HepG2 (cell line): Measurements from ENCODE around the gene CCDC117. TPM values are rescaled to one million over a fixed set of nuclear protein-coding genes. Genes with fewer than 3 reads are reported as not detected.

ENCODE experiments used
- AGO1 ChIP-seq: fragments of 200-400 bp; formaldehyde crosslinking; IDR thresholded peaks from 2 replicates; pipeline ENCODE4 v1.6.1; 2017; ENCODE audit warnings: mild to moderate bottlenecking, low read depth, low read length, moderate library complexity; ENCODE audit not compliant: poor library complexity, severe bottlenecking
- DNMT1 ChIP-seq: sonication (generic); formaldehyde crosslinking; IDR thresholded peaks from 2 replicates; pipeline ENCODE4 v1.5.1; 2020; ENCODE audit warnings: mild to moderate bottlenecking, missing genetic modification reagents
- FOXK2 ChIP-seq: fragments of 450-650 bp; IDR thresholded peaks from 2 replicates; pipeline ENCODE4 v1.6.1; 2016
- GTF2F1 ChIP-seq: fragments of 150-350 bp; IDR thresholded peaks from 2 replicates; pipeline ENCODE4 v1.6.1; 2014; ENCODE audit warnings: low read length
- HOXA3 ChIP-seq: sonication (generic); formaldehyde crosslinking; IDR thresholded peaks from 2 replicates; pipeline ENCODE4 v1.5.0; 2020; ENCODE audit warnings: missing genetic modification reagents
- MAFG ChIP-seq: sonication (generic); formaldehyde crosslinking; IDR thresholded peaks from 2 replicates; pipeline ENCODE4 v1.5.1; 2020; ENCODE audit warnings: mild to moderate bottlenecking, missing genetic modification reagents
- PRDM15 ChIP-seq: sonication (generic); formaldehyde crosslinking; IDR thresholded peaks from 2 replicates; pipeline ENCODE4 v1.4.0; 2020; ENCODE audit warnings: missing genetic modification reagents
- RFX5 ChIP-seq: IDR thresholded peaks from 2 replicates; pipeline ENCODE4 v1.6.1; 2011; ENCODE audit warnings: low read depth, low read length, improper control_type of control experiment
- SATB2 ChIP-seq: sonication (generic); formaldehyde crosslinking; IDR thresholded peaks from 2 replicates; pipeline ENCODE4 v1.5.0; 2020; ENCODE audit warnings: missing genetic modification reagents
- TFDP1 ChIP-seq: IDR thresholded peaks from 2 replicates; pipeline ENCODE4 v1.6.1; 2016; ENCODE audit warnings: missing compliant biosample characterization, missing genetic modification reagents, borderline replicate concordance
- ZBTB44 ChIP-seq: sonication (generic); formaldehyde crosslinking; IDR thresholded peaks from 2 replicates; pipeline ENCODE4 v1.4.0; 2020; ENCODE audit warnings: missing genetic modification reagents
- ZBTB7A ChIP-seq: sonication (generic); formaldehyde crosslinking; IDR thresholded peaks from 2 replicates; pipeline ENCODE4 v1.8.0; 2022; ENCODE audit warnings: mild to moderate bottlenecking, missing genetic modification reagents
- ZHX2 ChIP-seq, 2 experiments: sonication (generic) in 1 of 2; formaldehyde crosslinking in 1 of 2; IDR thresholded peaks; 2 replicates each; pipeline versions ENCODE4 v1.6.1 to v1.9.0; 2014 to 2022; ENCODE audit warnings: antibody characterized with exemption in 1 of 2, borderline replicate concordance in 1 of 2, inconsistent platforms in 1 of 2, low read depth in 1 of 2, missing genetic modification reagents in 1 of 2
- ZNF513 ChIP-seq: sonication (generic); formaldehyde crosslinking; conservative IDR thresholded peaks from 2 replicates; pipeline ENCODE4 v1.5.0; 2020; ENCODE audit warnings: missing genetic modification reagents
- ZNF761 ChIP-seq: sonication (generic); formaldehyde crosslinking; conservative IDR thresholded peaks from 2 replicates; pipeline ENCODE4 v1.4.0; 2020; ENCODE audit warnings: mild to moderate bottlenecking, missing genetic modification reagents
- polyA plus RNA-seq, 8 experiments: library from polyadenylated mRNA; depleted of rRNA in 3 of 8; stranded (reverse) in 7 of 8; unstranded in 1 of 8; fragments of >200 nt; fragmentation: Illumina TruSeq in 4 of 8; extraction: Trizol in 4 of 8; gene quantifications; 2 replicates each; pipeline versions ENCODE4 v1.2.1 to v1.2.3, GENCODE V29; 2011 to 2016; ENCODE audit warnings: low read depth in 4 of 8, missing spikeins in 1 of 8, mixed read lengths in 1 of 8; ENCODE audit not compliant: insufficient read depth in 1 of 8
- total RNA-seq, 5 experiments: library from RNA; depleted of rRNA; stranded (reverse); fragments of >200 nt; fragmentation: Illumina TruSeq; extraction: Trizol; gene quantifications; 2 replicates each; pipeline ENCODE4 v1.2.3, GENCODE V29; 2016; ENCODE audit warnings: low read depth in 1 of 5

CCDC117 gene
- total and polyA plus RNA-seq, 2 of the 13 experiments (the other 11 are each of a cell fraction or from before 2014, with no cell fraction given): 12.6 to 34.2 TPM

GRCh38 chr22:28808716-28809355 is 36.3 kb downstream of the CCDC117 start (continued):
- no peak for TF ChIP-seq ZNF513 (CRISPR knock-in tag)
- no peak; the same call in 1 of the 2 replicates for TF ChIP-seq ZNF761 (CRISPR knock-in tag)
- peak; percentile 45; the same call in 1 of the 2 replicates for TF ChIP-seq ZBTB7A (CRISPR knock-in tag)
- TF ChIP-seq HOXA3: 0 out of 2 replicates have a peak, but pooled peaks have one; percentile 59
- no peak for TF ChIP-seq RFX5
- no peak for TF ChIP-seq PRDM15 (CRISPR knock-in tag)
- TF ChIP-seq ZHX2 (IDR thresholded peaks at IDR 0.05; ENCODE audit: low read depth): no peak
- no peak for TF ChIP-seq ZHX2 (CRISPR knock-in tag; IDR thresholded peaks at IDR 0.05; ENCODE audit: borderline replicate concordance)
- peak; percentile 15; the same call in 1 of the 2 replicates for TF ChIP-seq FOXK2
- TF ChIP-seq SATB2 (CRISPR knock-in tag): no peak
- TF ChIP-seq AGO1: no peak
- TF ChIP-seq ZBTB44 (CRISPR knock-in tag): no peak
- no peak for TF ChIP-seq TFDP1 (CRISPR knock-in tag)
- TF ChIP-seq MAFG (CRISPR knock-in tag): no peak
- TF ChIP-seq DNMT1 (CRISPR knock-in tag): no peak
- TF ChIP-seq GTF2F1: no peak
